MCF 10A (cell line): ENCODE measurements around the gene ZFHX3. TPM values are rescaled to one million over a fixed set of nuclear protein-coding genes. Genes with fewer than 3 reads are reported as not detected.
A peak's percentile ranks its signal among the peaks of the same experiment; 100 is the strongest.

Experiments
- BruUV-seq: library from RNA; stranded (reverse); fragments of 400-500 nt; replicated peaks from 2 replicates; lab custom pipeline; 2021; lab: Mats Ljungman, UMichigan
- CTCF ChIA-PET: fragments of 300-600 bp; sonication (Branson Sonifier 250); formaldehyde crosslinking; extraction: SDS; loops from one replicate; lab custom pipeline; 2021; ENCODE audit warnings: antibody characterized with exemption, inconsistent platforms; lab: Yijun Ruan, JAX
- POLR2A ChIA-PET: fragments of 300-600, 350-650 bp; sonication (Branson Sonifier 250); formaldehyde crosslinking; extraction: SDS; loops from one replicate; lab custom pipeline; 2020; ENCODE audit warnings: antibody characterized with exemption, inconsistent platforms; lab: Yijun Ruan, JAX
- DNase-seq: peaks from one replicate; pipeline ENCODE4 v3.0.0-alpha.2; 2018; ENCODE audit not compliant: unreplicated experiment
- H3K27ac Mint-ChIP-seq: one replicate; pipeline ENCODE4 v1.8.0; 2022; ENCODE audit warnings: mild to moderate bottlenecking, low read depth, mixed read lengths; ENCODE audit not compliant: unreplicated experiment
- H3K27me3 Mint-ChIP-seq: one replicate; pipeline ENCODE4 v1.8.0; 2022; ENCODE audit warnings: mixed read lengths; ENCODE audit not compliant: insufficient read depth, unreplicated experiment
- H3K36me3 Mint-ChIP-seq: one replicate; pipeline ENCODE4 v1.8.0; 2022; ENCODE audit warnings: mild to moderate bottlenecking, moderate library complexity, mixed read lengths; ENCODE audit not compliant: insufficient read depth, unreplicated experiment
- H3K4me1 Mint-ChIP-seq: one replicate; pipeline ENCODE4 v1.8.0; 2022; ENCODE audit warnings: mixed read lengths; ENCODE audit not compliant: insufficient read depth, unreplicated experiment
- H3K4me3 Mint-ChIP-seq: one replicate; pipeline ENCODE4 v1.8.0; 2022; ENCODE audit warnings: mild to moderate bottlenecking, moderate library complexity, mixed read lengths; ENCODE audit not compliant: unreplicated experiment
- H3K9me3 Mint-ChIP-seq: one replicate; pipeline ENCODE4 v1.8.0; 2022; ENCODE audit warnings: mixed read lengths; ENCODE audit not compliant: unreplicated experiment
- CTCF ChIP-seq: fragments of 200-600 bp; IDR thresholded peaks from one replicate; pipeline ENCODE4 v1.8.0; 2022; ENCODE audit warnings: antibody characterized with exemption, mild to moderate bottlenecking; ENCODE audit not compliant: unreplicated experiment
- intact Hi-C: fragments of 100-400 bp; cut with micrococcal nuclease; formaldehyde crosslinking; loops from 2 replicates; pipeline ENCODE4 v1.14.1; 2022
- total RNA-seq: library from RNA; stranded (reverse); gene quantifications from 2 replicates; pipeline ENCODE4 v1.2.3, GENCODE V29; 2022

The ZFHX3 gene
- total RNA-seq, 1 experiment from 2014 or later, result 27.4 TPM

GRCh38 chr16:72995151-72995881, 52.6 kb downstream of the ZFHX3 start:
- no peaks in the 10 kb centered on the region for H3K9me3 Mint-ChIP-seq
- no peak overlapping the region for H3K4me3 Mint-ChIP-seq
- CTCF ChIA-PET, result interaction anchor here (0.6 to 3.1 kb wide), 7 partner anchors 9 to 1314 kb away, joined by 3 to 11 read pairs (median 3); partner anchors contain the start of gene ZFHX3
- no peaks in the 10 kb centered on the region for H3K27me3 Mint-ChIP-seq
- H3K4me1 Mint-ChIP-seq, result peaks cover 60% of the 10 kb centered on the region
- no peak overlapping the region for H3K27ac Mint-ChIP-seq
- no TSS peak for BruUV-seq
- POLR2A ChIA-PET, result interaction anchor here (0.6 to 1.6 kb wide), 5 partner anchors 51 to 731 kb away, joined by 3 to 5 read pairs (median 4); no protein-coding TSS in a partner anchor
- intact Hi-C loops, result no loop called here
- DNase-seq, result no peak
- H3K36me3 Mint-ChIP-seq, result peaks cover 5% of the 10 kb centered on the region
- peak; percentile 26 for TF ChIP-seq CTCF

- Mint-ChIP-seq H3K4me3 (no peak overlapping the region), H3K27me3 (no peaks in the 10 kb centered on the region), H3K4me1 (peaks cover 70% of the 10 kb centered on the region), H3K27ac (peak overlapping the region; percentile 55), H3K9me3 (no peaks in the 10 kb centered on the region), H3K36me3 (no peaks in the 10 kb centered on the region)
- no peak for DNase-seq
- POLR2A ChIA-PET, result interaction anchor here (1.0 kb wide), 1 partner anchor 175 kb away, joined by 3 read pairs; no protein-coding TSS in a partner anchor
- no TSS peak for BruUV-seq
- CTCF ChIA-PET, result no interaction called here
- intact Hi-C loops, result no loop called here
- no peak for TF ChIP-seq CTCF
Observed at GRCh38 chr16:72992142-72992601, 55.8 kb downstream of the ZFHX3 start.

- Mint-ChIP-seq H3K9me3 (no peaks in the 10 kb centered on the region), H3K27me3 (no peaks in the 10 kb centered on the region), H3K4me1 (peaks cover 70% of the 10 kb centered on the region), H3K4me3 (no peak overlapping the region), H3K27ac (peak overlapping the region; percentile 55), H3K36me3 (no peaks in the 10 kb centered on the region)
- no peak for TF ChIP-seq CTCF
- ChIA-PET POLR2A (interaction anchor here (1.0 to 5.3 kb wide), 4 partner anchors 55 to 175 kb away, joined by 3 to 31 read pairs (median 16); partner anchors contain the start of gene ZFHX3), CTCF (no interaction called here)
- intact Hi-C loops, result loop anchor here (2.0 kb wide), 1 partner anchor 55 kb away; no protein-coding TSS in a partner anchor
- no TSS peak for BruUV-seq
- DNase-seq, result no peak
Observed at GRCh38 chr16:72991644-72992043, 56.3 kb downstream of the ZFHX3 start.

DNA sequence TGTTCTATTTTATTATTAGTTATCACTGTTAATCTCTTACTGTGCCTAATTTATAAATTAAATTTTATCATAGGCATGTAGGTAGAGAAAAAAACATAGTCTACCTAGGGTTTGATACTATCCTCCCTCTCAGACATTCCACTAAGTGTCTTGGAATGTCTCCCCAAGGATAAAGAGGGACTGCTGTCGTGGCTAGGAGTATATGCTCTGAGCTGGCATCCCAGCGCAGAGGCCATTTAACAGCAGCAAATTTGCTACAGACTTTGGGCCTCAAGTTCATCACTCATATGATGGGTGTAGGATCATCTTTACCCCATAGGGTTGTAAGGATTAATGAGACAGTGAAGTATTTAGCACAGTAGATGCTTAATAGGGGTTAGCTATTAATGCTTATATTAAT, 56.7 kb downstream of the ZFHX3 start:
- no peak for DNase-seq
- no peaks in the 10 kb centered on the region for H3K27me3 Mint-ChIP-seq
- no peaks in the 10 kb centered on the region for H3K9me3 Mint-ChIP-seq
- no peak for TF ChIP-seq CTCF
- peaks cover 67% of the 10 kb centered on the region for H3K4me1 Mint-ChIP-seq
- H3K4me3 Mint-ChIP-seq, result no peak overlapping the region
- peak overlapping the region; percentile 55 for H3K27ac Mint-ChIP-seq
- intact Hi-C loops, result loop anchor here (2.0 kb wide), 1 partner anchor 56 kb away; no protein-coding TSS in a partner anchor
- POLR2A ChIA-PET, result interaction anchor here (1.5 to 5.3 kb wide), 3 partner anchors 55 to 64 kb away, joined by 3 to 31 read pairs (median 29); partner anchors contain the start of gene ZFHX3
- CTCF ChIA-PET, result interaction anchor here (0.9 kb wide), 1 partner anchor 18 kb away, joined by 3 read pairs; no protein-coding TSS in a partner anchor
- no peaks in the 10 kb centered on the region for H3K36me3 Mint-ChIP-seq
- BruUV-seq, result no TSS peak
